CD8-positive, alpha-beta memory T cell (primary cell): ENCODE data around the gene NAPSA. TPM values are rescaled to one million over a fixed set of nuclear protein-coding genes. Genes with fewer than 3 reads are reported as not detected.
"Not testable (repeated sequence)": the region's sequence is repeated elsewhere in the genome, so short reads cannot be mapped to it uniquely, and the experiment has no call there.

Source experiments
- CTCF ChIA-PET: fragments of 350-600 bp; sonication (Branson Sonifier 250); formaldehyde crosslinking; loops from one replicate; lab custom pipeline; 2021; ENCODE audit warnings: antibody characterized with exemption; lab: Charles Lee
- POLR2A ChIA-PET: fragments of 350-600 bp; sonication (Branson Sonifier 250); formaldehyde crosslinking; loops from one replicate; lab custom pipeline; 2021; ENCODE audit warnings: antibody characterized with exemption; lab: Charles Lee
- DNase-seq, 5 donors: peaks; one replicate each; pipeline versions ENCODE4 v3.0.0 to v3.0.0-alpha.2; 2020 to 2022; ENCODE audit warnings: mixed read lengths in 1 of 5
- H3K27ac ChIP-seq: one replicate; pipeline ENCODE4 v1.7.0; 2013; ENCODE audit warnings: low read depth, mild to moderate bottlenecking, low read length, moderate library complexity
- H3K27me3 ChIP-seq: 2 replicates; pipeline ENCODE4 v1.7.0; 2013; ENCODE audit warnings: low read length, mild to moderate bottlenecking; ENCODE audit not compliant: insufficient read depth, poor library complexity, severe bottlenecking
- H3K36me3 ChIP-seq: 2 replicates; pipeline ENCODE4 v1.7.0; 2013; ENCODE audit warnings: mild to moderate bottlenecking, low read length, moderate library complexity; ENCODE audit not compliant: insufficient read depth
- H3K4me1 ChIP-seq: 2 replicates; pipeline ENCODE4 v1.7.0; 2013; ENCODE audit warnings: mild to moderate bottlenecking, low read length, moderate library complexity; ENCODE audit not compliant: insufficient read depth
- H3K4me3 ChIP-seq: 2 replicates; pipeline ENCODE4 v1.7.0; 2013; ENCODE audit warnings: mild to moderate bottlenecking, low read length
- H3K9me3 ChIP-seq: 2 replicates; pipeline ENCODE4 v1.7.0; 2013; ENCODE audit warnings: mild to moderate bottlenecking, low read length
- H3K27ac Mint-ChIP-seq, 8 donors: one replicate each; pipeline ENCODE4 v1.8.0; 2020 to 2021; ENCODE audit warnings: mixed read lengths in 8 of 8, mild to moderate bottlenecking in 6 of 8, inconsistent platforms in 3 of 8, moderate library complexity in 3 of 8
- H3K27me3 Mint-ChIP-seq, 2 donors: one replicate each; pipeline ENCODE4 v1.8.0; 2020 to 2021; ENCODE audit warnings: mixed read lengths in 2 of 2, mild to moderate bottlenecking in 1 of 2, moderate library complexity in 1 of 2
- H3K36me3 Mint-ChIP-seq, 3 donors: one replicate each; pipeline ENCODE4 v1.8.0; 2020 to 2021; ENCODE audit warnings: mixed read lengths in 3 of 3, inconsistent platforms in 1 of 3, mild to moderate bottlenecking in 1 of 3
- H3K4me1 Mint-ChIP-seq, 3 donors: one replicate each; pipeline ENCODE4 v1.8.0; 2020 to 2021; ENCODE audit warnings: mixed read lengths in 3 of 3, inconsistent platforms in 1 of 3, mild to moderate bottlenecking in 1 of 3
- H3K4me3 Mint-ChIP-seq, 7 donors: one replicate each; pipeline ENCODE4 v1.8.0; 2020 to 2021; ENCODE audit warnings: mixed read lengths in 7 of 7, mild to moderate bottlenecking in 6 of 7, moderate library complexity in 4 of 7, inconsistent platforms in 2 of 7
- H3K9me3 Mint-ChIP-seq, 5 donors: one replicate each; pipeline ENCODE4 v1.8.0; 2020 to 2022; ENCODE audit warnings: mixed read lengths in 5 of 5, mild to moderate bottlenecking in 3 of 5, moderate library complexity in 2 of 5, inconsistent platforms in 1 of 5
- polyA plus RNA-seq: library from polyadenylated mRNA; unstranded; fragments of 300-500 nt; fragmentation: Illumina TruSeq; gene quantifications from one replicate; pipeline ENCODE4 v1.2.3, GENCODE V29; 2021
- total RNA-seq, 2 experiments: library from RNA; stranded (reverse); gene quantifications; one replicate each; pipeline ENCODE4 v1.2.3, GENCODE V29; 2021

NAPSA gene
- total and polyA plus RNA-seq, 3 experiments from 2014 or later: 1.6 to 22.5 (median 19.7) TPM

DNA sequence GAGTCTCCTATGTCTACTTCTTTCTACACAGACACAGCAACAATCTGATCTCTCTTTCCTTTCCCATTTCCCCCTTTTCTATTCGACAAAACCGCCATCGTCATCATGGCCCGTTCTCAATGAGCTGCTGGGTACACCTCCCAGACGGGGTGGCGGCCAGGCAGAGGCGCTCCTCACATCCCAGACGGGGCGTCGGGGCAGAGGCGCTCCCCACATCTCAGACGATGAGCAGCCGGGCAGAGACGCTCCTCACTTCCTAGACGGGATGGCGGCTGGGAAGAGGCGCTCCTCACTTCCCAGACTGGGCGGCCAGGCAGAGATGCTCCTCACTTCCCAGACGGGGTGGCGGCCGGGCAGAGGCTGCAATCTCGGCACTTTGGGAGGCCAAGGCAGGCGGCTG is 25.5 kb upstream of the NAPSA start:
- H3K4me1 Mint-ChIP-seq, H3K4me3 ChIP-seq, H3K36me3 ChIP-seq, H3K9me3 ChIP-seq, H3K27ac ChIP-seq, CTCF ChIA-PET, H3K4me1 ChIP-seq, H3K27me3 Mint-ChIP-seq, H3K9me3 Mint-ChIP-seq, H3K27ac Mint-ChIP-seq, DNase-seq, POLR2A ChIA-PET, H3K4me3 Mint-ChIP-seq, H3K27me3 ChIP-seq: not testable (repeated sequence)
- H3K36me3 Mint-ChIP-seq: peaks cover 0 to 32% (median 1%) of the 10 kb centered on the region in 3 donors

DNA sequence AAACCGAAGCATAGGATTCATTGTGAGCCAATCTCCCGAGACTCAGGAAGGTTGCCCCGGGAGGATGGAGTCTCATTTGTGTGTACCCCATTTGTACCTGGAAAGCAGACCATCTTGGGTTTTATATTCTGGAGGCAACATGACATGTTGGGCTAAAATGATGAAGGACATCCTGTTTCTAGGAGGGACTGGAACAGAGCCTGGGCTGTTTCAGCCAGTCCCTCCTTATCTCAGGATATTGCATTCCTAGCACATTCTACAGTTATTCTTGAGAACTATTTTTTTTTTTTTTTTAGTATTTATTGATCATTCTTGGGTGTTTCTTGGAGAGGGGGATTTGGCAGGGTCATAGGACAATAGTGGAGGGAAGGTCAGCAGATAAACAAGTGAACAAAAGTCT is 24.9 kb upstream of the NAPSA start:
- H3K9me3 ChIP-seq, H3K27me3 Mint-ChIP-seq, H3K27ac ChIP-seq, H3K4me1 Mint-ChIP-seq, DNase-seq, H3K36me3 ChIP-seq, H3K4me1 ChIP-seq, POLR2A ChIA-PET, H3K4me3 ChIP-seq, H3K27me3 ChIP-seq, CTCF ChIA-PET, H3K4me3 Mint-ChIP-seq, H3K27ac Mint-ChIP-seq, H3K9me3 Mint-ChIP-seq: not testable (repeated sequence)
- H3K36me3 Mint-ChIP-seq: peaks cover 0 to 31% (median 0%) of the 10 kb centered on the region in 3 donors

DNA sequence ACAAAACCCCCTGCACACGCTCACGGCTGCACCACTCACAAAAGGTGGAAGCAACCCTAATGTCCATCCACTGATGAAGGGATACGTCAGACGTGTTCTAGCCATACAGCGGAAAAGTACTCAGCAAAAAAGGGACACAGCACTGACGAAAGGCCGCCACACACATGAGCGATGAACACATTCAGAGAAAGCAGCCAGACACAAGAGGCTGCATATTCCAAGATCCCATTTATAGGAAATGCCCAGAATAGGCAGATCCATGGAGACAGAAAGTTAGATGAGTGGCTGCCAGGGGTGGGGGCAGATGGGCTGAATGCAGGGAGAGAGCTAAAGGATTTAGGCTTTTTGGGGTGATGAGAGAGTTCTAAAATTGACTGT is 22.4 kb upstream of the NAPSA start:
- peaks cover 4% of the 10 kb centered on the region for H3K36me3 ChIP-seq
- H3K4me1 ChIP-seq: peaks cover 16% of the 10 kb centered on the region
- peaks cover 26 to 32% (median 28%) of the 10 kb centered on the region in 3 donors for H3K4me1 Mint-ChIP-seq
- no peak for DNase-seq
- no peak overlapping the region for H3K4me3 ChIP-seq
- H3K4me3 Mint-ChIP-seq: peak overlapping the region in 3 of 7 donors; percentile 9 to 80 (median 38)
- H3K27ac ChIP-seq: no peak overlapping the region
- H3K9me3 ChIP-seq: no peaks in the 10 kb centered on the region
- POLR2A ChIA-PET: no interaction called here
- H3K27me3 Mint-ChIP-seq: peaks cover 0 to 8% of the 10 kb centered on the region in 2 donors
- no peaks in the 10 kb centered on the region for H3K27me3 ChIP-seq
- CTCF ChIA-PET: interaction anchor here (1.8 kb wide), 1 partner anchor 19 kb away, joined by 4 read pairs; no protein-coding TSS in a partner anchor
- peaks cover 0 to 33% (median 0%) of the 10 kb centered on the region in 3 donors for H3K36me3 Mint-ChIP-seq
- H3K9me3 Mint-ChIP-seq: peaks cover 0 to 3% (median 0%) of the 10 kb centered on the region in 5 donors
- H3K27ac Mint-ChIP-seq: peak overlapping the region in 3 of 8 donors; percentile 34 to 73 (median 47)

DNA sequence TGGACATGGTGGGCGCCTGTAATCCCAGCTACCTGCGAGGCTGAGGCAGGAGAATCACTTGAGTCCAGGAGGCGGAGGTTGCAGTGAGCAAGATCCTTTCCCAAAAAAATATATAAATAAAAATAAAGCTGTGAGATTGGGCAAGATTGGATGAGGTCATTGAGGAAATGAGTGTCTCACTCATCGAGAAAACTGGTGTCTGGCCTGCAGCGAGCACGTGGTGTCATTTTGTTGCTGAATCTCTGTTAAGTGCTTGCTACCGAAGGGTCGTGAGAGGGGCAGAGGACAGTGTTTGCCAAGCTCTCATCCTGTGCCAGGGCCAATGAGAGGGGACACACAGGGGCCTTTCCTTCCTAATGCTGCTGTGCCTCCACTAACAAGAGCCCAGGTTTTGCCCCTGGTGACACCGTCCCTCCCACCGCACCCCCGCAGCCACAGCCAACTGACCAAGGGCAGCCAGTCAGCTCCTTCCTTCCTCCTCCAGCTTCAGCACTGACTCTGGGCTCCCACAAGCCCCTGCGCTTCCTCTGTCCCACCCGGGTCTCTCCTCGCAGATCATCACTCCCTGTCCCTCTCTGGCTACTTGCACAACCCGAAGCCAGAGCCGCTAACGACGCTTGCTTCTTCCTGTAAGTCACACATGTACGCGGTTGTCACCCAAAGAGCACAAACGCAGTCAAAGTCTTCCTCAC is 21.9 kb upstream of the NAPSA start:
- DNase-seq: no peak
- Mint-ChIP-seq H3K36me3 (peaks cover 0 to 38% (median 0%) of the 10 kb centered on the region in 3 donors), H3K4me3 (peak overlapping the region in 3 of 7 donors; percentile 9 to 80 (median 38)), H3K9me3 (peaks cover 0 to 3% (median 0%) of the 10 kb centered on the region in 5 donors), H3K4me1 (peaks cover 26 to 32% (median 28%) of the 10 kb centered on the region in 3 donors), H3K27ac (peak overlapping the region in 3 of 8 donors; percentile 47 to 83 (median 73)), H3K27me3 (peaks cover 0 to 8% of the 10 kb centered on the region in 2 donors)
- ChIA-PET POLR2A (no interaction called here), CTCF (interaction anchor here (1.8 kb wide), 1 partner anchor 19 kb away, joined by 4 read pairs; no protein-coding TSS in a partner anchor)
- Histone ChIP-seq H3K9me3 (no peaks in the 10 kb centered on the region), H3K4me3 (no peak overlapping the region), H3K27me3 (no peaks in the 10 kb centered on the region), H3K36me3 (peaks cover 4% of the 10 kb centered on the region), H3K27ac (no peak overlapping the region), H3K4me1 (peaks cover 16% of the 10 kb centered on the region)

DNA sequence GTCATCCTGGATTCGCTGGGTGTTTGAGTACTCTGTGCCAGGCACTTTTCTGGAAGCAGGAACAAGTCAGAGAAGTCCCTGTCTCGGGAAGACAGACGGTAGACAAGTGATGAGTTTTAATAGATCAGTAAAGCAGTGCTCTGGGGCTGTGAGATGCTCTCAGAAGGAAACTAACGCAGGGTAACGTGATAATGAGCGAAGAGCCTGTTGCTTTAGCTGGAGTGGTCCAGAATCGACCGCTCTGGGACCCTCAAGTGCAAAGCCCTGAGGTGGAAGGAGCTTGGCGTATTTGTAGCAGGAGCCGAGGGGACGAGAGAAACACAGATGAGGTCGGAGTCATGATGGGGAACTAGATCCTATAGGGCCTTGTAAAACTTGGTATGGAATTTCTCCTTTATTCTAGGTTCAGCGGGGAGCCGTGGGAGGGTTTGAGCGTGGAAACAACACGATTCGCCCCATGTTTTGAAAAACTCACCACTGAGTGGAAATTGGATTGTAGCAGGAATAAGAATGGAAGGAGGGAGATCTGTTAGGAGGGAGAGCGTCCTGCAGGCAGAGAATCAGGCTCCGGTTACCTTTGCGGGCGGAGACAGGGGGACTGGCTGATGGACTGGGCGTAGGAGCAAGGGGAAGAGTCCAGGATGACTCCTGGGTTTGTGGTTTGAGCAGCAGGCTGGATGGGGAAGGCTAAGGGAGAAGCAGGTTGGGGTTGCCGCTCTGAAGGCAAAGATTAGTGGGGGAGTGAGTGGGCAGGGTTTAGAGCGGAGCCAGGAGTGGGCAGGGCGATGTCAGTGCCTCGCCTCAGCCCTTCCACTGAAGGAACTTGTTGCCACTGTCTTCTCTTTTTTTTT is 19.5 kb upstream of the NAPSA start:
- ChIA-PET POLR2A (interaction anchor here (0.5 to 2.0 kb wide), 6 partner anchors 9 to 126 kb away, joined by 3 to 13 read pairs (median 6); partner anchors contain the start of genes JOSD2 and NR1H2), CTCF (interaction anchor here (1.2 to 1.6 kb wide), 3 partner anchors 16 to 399 kb away, joined by 3 to 7 read pairs (median 7); no protein-coding TSS in a partner anchor)
- no peak for DNase-seq
- Mint-ChIP-seq H3K27ac (peak overlapping the region; percentile 84 to 97 (median 90)), H3K4me1 (peaks cover 28 to 38% (median 32%) of the 10 kb centered on the region in 3 donors), H3K9me3 (peaks cover 0 to 3% (median 0%) of the 10 kb centered on the region in 5 donors), H3K27me3 (peaks cover 0 to 8% of the 10 kb centered on the region in 2 donors), H3K36me3 (peaks cover 0 to 52% (median 2%) of the 10 kb centered on the region in 3 donors), H3K4me3 (peak overlapping the region; percentile 85 to 97 (median 93))
- no peaks in the 10 kb centered on the region for H3K9me3 ChIP-seq
- peak overlapping the region; percentile 44 for H3K27ac ChIP-seq
- peaks cover 16% of the 10 kb centered on the region for H3K4me1 ChIP-seq
- H3K36me3 ChIP-seq: peaks cover 8% of the 10 kb centered on the region
- H3K4me3 ChIP-seq: peak overlapping the region; percentile 46
- H3K27me3 ChIP-seq: no peaks in the 10 kb centered on the region

GRCh38 chr19:50383852-50384684 is 18.6 kb upstream of the NAPSA start, which contains the start of gene POLD1:
POLD1 (plus strand) TSS chr19:50384347; CDS start chr19:50398852, 14,505 bp downstream.
- peaks cover 3 to 61% (median 7%) of the 10 kb centered on the region in 3 donors for H3K36me3 Mint-ChIP-seq
- peak; percentile 99 for DNase-seq
- Histone ChIP-seq H3K36me3 (peaks cover 16% of the 10 kb centered on the region), H3K4me3 (peak within 1 kb of the TSS; percentile 46), H3K9me3 (no peaks in the 10 kb centered on the region), H3K27me3 (no peaks in the 10 kb centered on the region), H3K4me1 (peaks cover 16% of the 10 kb centered on the region), H3K27ac (peak within 1 kb of the TSS; percentile 49)
- peak within 1 kb of the TSS; percentile 85 to 97 (median 93) for H3K4me3 Mint-ChIP-seq
- POLR2A ChIA-PET: interaction anchor here (0.5 to 2.0 kb wide), 7 partner anchors 8 to 127 kb away, joined by 3 to 13 read pairs (median 5); partner anchors contain the start of genes EMC10, JOSD2 and NR1H2
- peak within 1 kb of the TSS; percentile 84 to 98 (median 92) for H3K27ac Mint-ChIP-seq
- CTCF ChIA-PET: interaction anchor here (1.2 to 1.6 kb wide), 3 partner anchors 15 to 400 kb away, joined by 3 to 7 read pairs (median 7); no protein-coding TSS in a partner anchor
- H3K27me3 Mint-ChIP-seq: peaks cover 0 to 8% of the 10 kb centered on the region in 2 donors
- H3K4me1 Mint-ChIP-seq: peaks cover 28 to 45% (median 41%) of the 10 kb centered on the region in 3 donors
- peaks cover 0 to 3% (median 0%) of the 10 kb centered on the region in 5 donors for H3K9me3 Mint-ChIP-seq
